T-helper 1 cell (primary cell): ENCODE measurements around the gene ZMYM2.

Experiments
- DNase-seq, 5 donors: peaks; one replicate each; pipeline ENCODE4 v3.0.0-alpha.2; 2012 to 2020

ZMYM2 gene

GRCh38 chr13:20137875-20138274 is 179.3 kb downstream of the ZMYM2 start:
- no peak for DNase-seq

DNA sequence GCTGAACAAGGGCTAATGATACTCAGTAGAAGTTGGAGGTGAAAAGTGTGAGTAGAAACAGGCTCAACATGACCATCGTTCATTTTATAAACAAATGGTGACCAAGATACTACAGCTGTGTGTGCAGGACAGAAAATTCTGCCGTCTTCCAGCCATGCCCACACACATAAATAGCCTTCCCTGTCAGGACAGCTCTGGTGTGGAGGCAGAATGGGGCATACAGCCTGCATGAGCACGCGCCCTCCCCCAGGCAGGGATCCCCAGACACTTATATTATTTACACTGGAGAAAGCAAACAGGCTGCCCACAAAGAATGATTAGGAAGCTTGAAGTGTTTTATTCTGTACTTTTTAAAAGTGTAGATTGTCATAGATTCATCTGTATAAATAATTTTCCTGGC is 182.0 kb downstream of the ZMYM2 start:
- DNase-seq, result no peak
